ENCODE measurements around the gene SPATA46.

- TF ChIP-seq CTCF (IDR thresholded peaks at IDR 0.05; ENCODE audit: insufficient read depth, low read length, poor library complexity, severe bottlenecking) = no peak
- no peak for TF ChIP-seq EZH2phosphoT487 (conservative IDR thresholded peaks at IDR 0.05; ENCODE audit: low read length)
Measured at GRCh38 chr1:162397943-162398560, 21.4 kb upstream of the SPATA46 start.

All from SU-DHL-6 (cell line).